HPDE6-E6E7 (cell line): ENCODE data around the gene CCDC85B.
A peak's percentile ranks its signal among the peaks of the same experiment; 100 is the strongest.

Experiments
- DNase-seq: peaks from one replicate; pipeline ENCODE4 v3.0.0; 2011; ENCODE audit warnings: missing footprints; ENCODE audit errors: extremely low spot score

The CCDC85B gene

GRCh38 chr11:65857853-65858680 lies 32.4 kb upstream of the CCDC85B start, which contains the start of gene CFL1:
Gene CFL1 (minus strand): TSS chr11:65858180. CDS start chr11:65858099, 81 bp downstream.
- peak; percentile 85 for DNase-seq

- no peak for DNase-seq
These were observed 31.8 kb upstream of the CCDC85B start for GRCh38 chr11:65858681-65859087.

- DNase-seq, result peak; percentile 86
These were observed 31.2 kb upstream of the CCDC85B start for GRCh38 chr11:65859095-65859811.

GRCh38 chr11:65859812-65860277 lies 30.6 kb upstream of the CCDC85B start:
- no peak for DNase-seq

GRCh38 chr11:65860278-65861164 lies 30.0 kb upstream of the CCDC85B start, which contains the start of gene MUS81:
Gene MUS81 (plus strand): TSS chr11:65860433. CDS start chr11:65860754, 321 bp downstream.
- DNase-seq, result peak; percentile 92

- DNase-seq, result no peak
These were observed 29.3 kb upstream of the CCDC85B start for GRCh38 chr11:65861165-65861505.

GRCh38 chr11:65861533-65862183 lies 28.8 kb upstream of the CCDC85B start:
- DNase-seq, result no peak

GRCh38 chr11:65862191-65862735 lies 28.2 kb upstream of the CCDC85B start:
- DNase-seq, result no peak

GRCh38 chr11:65862941-65863888 lies 27.3 kb upstream of the CCDC85B start:
- DNase-seq, result no peak

- no peak for DNase-seq
These were observed 26.4 kb upstream of the CCDC85B start for GRCh38 chr11:65863889-65864705.

- no peak for DNase-seq
These were observed 25.6 kb upstream of the CCDC85B start for GRCh38 chr11:65864706-65865471.

- DNase-seq, result no peak
These were observed 24.8 kb upstream of the CCDC85B start for GRCh38 chr11:65865550-65866172.

GRCh38 chr11:65866509-65867283 lies 23.8 kb upstream of the CCDC85B start:
- no peak for DNase-seq

GRCh38 chr11:65867284-65868071 lies 23.0 kb upstream of the CCDC85B start:
- no peak for DNase-seq

GRCh38 chr11:65868076-65868667 lies 22.3 kb upstream of the CCDC85B start:
- DNase-seq, result no peak

GRCh38 chr11:65868907-65869306 lies 21.6 kb upstream of the CCDC85B start:
- DNase-seq, result no peak
